ENCODE measurements around the gene INTS11.
A peak's percentile ranks its signal among the peaks of the same experiment; 100 is the strongest.
"Not testable (repeated sequence)": the region's sequence is repeated elsewhere in the genome, so short reads cannot be mapped to it uniquely, and the experiment has no call there.

INTS11 gene

DNA sequence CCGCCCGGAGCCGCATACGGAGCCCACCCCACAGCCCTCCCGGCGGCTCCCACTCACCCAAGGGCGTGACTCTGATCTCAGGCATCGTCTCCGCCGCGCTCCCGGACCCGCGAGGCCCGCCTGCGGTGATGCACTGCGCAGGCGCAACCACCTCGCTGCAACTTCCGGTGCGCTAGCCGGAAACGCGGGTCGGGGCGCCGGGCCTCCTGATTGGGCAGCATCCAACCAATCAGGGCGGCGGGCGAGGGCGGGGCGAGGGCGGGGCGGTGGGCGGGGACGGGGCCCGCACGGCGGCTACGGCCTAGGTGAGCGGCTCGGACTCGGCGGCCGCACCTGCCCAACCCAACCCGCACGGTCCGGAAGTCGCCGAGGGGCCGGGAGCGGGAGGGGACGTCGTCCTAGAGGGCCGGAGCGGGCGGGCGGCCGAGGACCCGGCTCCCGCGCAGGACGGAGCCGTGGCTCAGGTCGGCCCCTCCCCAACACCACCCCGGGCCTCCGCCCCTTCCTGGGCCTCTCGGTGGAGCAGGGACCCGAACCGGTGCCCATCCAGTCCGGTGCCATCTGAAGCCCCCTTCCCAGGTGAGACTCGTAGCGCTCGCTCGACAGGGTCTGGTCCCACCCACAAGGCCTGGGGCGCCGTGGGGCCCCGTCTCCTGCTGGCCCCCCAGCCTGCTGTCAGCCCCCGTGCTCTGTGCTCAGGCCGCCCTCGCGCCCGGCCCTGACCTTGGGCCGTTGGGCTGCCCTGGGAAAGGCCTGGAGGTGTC lies at the start of gene INTS11, which contains the start of gene CPTP:
TSS of gene INTS11 (minus strand) at position 137 of the 764 bp plus-strand sequence. CDS start at position 85, 52 bp downstream.
TSS of gene CPTP (plus strand) at position 279 of the 764 bp plus-strand sequence. CDS start 2,109 bp downstream, outside the sequence.
- DNase-seq (ENCODE audit: low read depth): peak; percentile 41

DNA sequence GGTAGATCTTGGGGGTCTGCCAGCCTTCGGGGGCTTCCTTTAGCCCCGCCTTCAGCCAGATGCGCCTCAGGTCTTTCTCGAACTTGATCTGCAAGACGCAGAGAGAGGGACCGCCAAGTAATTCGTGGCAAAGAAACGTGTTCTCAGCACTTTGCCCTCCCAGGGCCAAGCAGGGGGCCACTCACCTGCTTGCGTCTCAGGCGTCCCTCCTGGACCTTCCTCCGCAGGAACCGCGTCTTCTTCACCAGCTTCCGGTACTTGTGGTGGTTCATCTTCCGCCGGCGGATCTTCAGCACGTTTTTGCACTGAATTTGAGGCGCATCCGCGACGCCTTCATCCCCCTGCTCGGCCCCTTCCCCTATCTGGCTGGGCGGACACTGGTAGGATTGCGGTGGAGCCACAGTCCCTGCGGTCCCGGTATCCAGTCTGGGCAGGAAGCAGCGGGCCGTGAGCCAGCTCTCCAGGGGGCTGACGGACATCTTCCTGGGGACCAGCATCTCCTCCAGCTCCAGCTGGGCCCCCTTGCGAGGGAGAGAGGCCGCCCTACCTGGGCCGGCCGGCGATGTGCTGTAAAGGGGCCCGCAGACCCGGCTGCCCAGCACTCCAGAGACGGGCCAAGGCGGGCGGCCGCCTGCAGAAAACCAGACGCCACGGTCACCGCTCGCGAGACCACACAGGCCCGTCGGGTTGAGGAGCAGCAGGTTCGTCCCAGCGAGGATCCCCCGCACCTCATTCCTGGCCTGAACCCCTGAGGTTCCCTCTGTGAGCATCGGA lies 49.5 kb upstream of the INTS11 start:
- DNase-seq (ENCODE audit: low read depth): no peak

DNA sequence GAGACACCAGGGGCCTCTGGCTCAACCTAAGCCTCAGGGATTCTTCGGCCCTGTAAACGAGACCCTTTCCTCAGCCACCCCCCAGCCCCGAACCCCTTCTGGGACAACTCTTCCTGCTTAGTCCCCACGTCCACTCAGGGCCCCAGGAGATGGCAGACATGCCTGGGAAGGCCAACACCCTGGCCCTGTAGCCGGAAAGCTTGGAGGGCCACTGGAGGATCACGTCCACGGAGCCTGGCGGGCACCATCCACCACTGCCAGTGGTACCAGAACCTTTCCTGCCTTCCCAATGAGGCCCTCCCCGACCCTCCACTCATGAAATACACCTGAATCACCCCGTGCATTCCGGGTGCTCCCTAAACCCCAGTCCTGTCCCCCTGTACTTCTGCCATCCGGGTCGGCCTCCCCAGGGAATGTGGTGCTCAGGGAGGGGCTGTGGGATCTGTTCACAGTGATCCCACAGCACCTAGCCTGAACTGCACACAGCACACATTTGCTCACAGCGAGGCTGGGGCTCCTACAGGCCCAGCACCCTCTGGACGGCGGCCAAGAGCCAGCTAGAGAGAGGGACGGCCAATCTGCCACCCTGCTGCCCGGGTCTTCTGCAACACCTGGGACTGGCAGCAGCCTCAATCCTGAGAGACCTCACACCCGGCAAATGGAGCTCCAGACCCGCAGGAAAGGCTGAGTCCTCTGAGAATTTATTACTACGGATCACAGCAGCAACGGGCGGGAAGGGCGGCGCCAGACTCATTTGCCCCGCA lies 48.8 kb upstream of the INTS11 start:
- DNase-seq (ENCODE audit: low read depth): no peak

DNA sequence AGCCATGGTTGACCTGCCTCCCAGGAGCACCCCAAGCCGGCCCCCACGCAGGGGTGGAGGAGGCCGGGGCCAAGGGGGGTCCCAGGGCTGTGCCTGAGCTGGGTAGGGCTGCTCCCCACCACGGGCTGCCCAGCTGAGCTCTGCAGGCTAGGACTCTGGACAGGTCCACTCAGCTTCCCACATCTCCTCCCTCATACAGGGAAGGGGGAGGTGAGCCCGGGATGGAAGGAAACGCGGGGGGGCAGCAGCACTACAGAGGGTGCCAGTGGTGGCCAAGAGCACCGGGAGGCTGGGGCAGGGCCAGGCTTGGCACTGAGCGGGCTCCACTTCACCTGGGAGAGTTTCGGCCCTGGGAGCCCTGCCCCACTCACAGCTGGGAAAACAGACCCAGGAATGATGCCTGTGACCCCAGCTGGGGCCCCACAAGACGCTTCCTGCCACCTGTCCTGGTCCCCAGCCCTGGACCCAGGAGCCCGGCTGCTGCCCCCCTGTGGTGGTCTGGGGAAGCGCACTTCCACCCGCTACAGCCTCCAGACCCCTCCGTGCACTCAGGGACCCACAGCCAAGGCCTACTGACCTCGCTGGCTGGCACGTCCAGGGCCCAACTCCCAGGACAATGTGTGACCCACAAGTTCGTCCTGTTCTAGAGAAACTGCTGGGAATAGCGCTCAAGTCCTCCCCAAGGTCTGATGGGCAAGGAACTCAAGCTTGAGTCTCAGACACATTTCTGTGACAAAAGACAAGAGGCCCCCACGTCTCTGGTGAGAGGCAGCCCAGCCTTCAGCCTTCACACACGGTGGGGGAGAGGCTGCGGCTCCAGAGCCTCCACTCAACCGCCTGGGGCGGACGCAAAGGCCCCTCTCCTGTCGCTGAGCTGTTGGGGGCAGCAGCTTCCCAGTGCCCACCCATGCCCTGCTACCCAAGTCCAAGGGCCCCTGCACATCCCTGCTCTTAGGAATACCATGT lies 47.6 kb upstream of the INTS11 start:
- no peak for DNase-seq (ENCODE audit: low read depth)

DNA sequence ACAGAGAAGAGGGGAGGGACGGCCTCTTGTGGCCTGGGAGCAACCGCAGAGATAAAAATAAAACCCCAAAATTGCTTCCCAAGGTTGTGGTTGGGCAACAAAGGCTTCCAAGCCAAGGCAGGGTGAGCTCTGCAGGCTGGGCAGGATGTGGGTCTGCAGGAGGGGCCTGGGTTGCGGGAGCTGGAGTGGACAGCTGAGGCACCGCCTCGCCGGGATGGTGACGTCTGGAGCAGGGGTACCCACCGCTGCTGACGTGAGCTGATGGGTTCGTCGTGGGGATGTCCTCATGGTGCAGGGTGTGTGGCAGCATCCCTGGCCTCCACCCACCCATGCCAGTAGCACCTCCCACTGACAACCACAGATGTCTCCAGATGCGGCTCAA lies 46.9 kb upstream of the INTS11 start:
- no peak for DNase-seq (ENCODE audit: low read depth)

DNA sequence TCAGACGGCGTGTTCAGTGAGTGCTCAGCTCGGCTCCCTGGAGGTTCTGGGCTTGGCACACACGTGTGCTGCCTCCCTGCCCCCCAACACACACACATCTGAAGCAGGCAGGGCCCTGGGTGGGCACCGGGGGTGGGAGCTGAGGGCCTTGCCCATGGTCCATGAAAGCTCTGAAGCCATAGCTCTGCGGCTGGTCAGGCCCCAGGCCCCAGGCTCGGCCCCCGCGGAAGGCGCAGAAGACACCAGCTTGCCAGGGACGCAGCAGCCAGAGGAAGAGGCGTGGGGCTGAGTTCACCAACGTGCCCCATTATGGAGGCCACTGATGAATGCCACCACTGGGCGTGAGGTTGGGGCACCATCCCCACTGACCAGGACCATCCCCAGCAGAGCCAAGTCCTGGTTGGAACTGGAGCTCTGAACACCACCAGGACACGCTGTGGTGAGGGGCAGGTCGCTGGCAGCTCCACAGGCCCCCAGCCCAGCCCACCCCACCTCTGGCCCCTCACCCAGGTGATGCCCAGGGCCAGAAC lies 46.4 kb upstream of the INTS11 start:
- DNase-seq (ENCODE audit: low read depth): no peak

DNA sequence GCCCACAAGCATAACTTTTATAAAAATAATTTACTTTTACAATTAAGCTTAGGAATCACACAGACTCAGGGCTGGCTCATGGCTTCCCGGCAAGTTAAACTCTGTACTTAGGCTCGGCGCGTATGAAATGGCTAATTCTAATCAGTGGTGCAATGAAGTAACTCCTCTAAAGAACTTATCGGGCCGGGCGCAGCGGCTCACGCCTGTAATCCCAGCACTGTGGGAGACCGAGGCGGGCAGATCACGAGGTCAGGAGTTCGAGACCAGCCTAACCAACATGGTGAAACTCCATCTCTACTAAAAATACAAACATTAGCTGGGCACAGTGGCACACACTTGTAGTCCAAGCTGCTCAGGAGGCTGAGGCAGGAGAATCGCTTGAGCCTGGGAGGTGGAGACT lies 45.6 kb upstream of the INTS11 start:
- DNase-seq (ENCODE audit: low read depth): not testable (repeated sequence)

DNA sequence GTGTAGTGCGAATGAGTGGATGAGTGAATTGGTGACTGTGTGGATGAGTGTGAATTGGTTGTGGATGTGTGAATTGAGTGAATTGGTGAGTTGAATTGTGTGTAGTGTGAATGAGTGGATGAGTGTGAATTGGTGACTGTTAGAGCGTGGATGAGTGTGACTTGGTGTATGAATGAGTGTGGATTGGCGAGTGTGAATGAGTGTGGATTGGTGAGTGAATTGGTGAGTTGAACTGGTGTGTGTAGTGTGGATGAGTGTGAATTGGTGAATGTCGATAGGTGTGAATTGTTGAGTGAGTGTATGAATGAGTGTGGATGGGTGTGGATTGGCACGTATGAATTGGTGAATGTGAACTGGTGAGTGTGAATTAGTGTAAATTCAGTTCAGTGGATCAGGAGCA lies 42.9 kb upstream of the INTS11 start:
- DNase-seq (ENCODE audit: low read depth): no peak

DNA sequence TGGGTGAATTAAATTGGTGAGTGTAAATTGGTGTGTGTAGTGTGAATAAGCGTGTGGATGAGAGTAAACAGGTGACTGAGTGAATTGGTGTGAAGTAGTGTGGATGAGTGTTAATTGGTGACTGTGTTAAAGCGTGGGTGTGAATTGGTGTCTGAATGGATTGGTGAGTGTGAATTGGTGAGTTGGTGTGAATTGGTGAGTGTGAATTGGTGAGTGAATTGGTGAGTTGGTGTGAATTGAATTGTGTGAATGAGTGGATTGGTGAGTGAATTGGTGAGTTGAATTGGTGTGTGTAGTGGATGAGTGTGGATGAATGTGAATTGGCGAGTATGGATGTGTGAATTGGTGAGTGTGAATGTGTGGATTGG lies 42.2 kb upstream of the INTS11 start:
- DNase-seq (ENCODE audit: low read depth): no peak

DNA sequence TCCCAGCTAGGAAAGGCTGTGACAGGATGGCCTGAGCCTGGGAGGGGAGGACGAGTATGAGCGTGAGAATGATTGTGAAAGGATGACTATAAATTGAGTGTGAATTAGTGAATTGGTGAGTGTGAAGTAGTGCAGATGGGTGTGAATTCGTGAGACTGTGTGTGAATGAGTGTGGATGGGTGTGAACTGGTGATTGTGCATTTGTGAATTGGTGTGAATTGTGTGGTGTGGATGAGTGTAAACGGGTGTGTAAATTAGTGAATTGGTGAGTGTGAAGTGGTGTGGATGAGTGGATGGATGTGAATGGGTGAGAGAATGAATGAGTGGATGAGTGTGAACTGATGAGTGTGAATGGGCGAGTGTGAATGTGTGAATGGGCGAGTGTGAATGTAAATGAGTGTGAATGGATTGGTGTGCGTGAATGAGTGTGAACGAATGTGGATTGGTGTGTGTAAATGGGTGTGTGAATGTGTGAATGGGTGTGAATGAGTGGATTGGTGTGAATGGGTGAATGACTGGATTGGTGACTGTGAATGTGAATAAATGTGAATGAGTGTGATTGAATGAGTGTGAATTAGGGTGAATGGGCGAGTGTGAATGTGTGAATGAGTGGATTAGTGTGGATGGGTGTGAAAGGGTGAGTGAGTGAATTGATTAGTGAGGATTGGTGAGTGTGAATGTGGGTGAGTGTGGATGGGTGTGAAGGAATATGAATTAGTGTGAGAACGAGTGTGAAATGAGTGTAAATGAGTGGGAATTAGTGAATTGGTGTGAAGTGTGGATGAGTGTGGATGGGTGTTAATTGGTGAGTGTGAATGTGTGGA lies 41.6 kb upstream of the INTS11 start:
- DNase-seq (ENCODE audit: low read depth): no peak

DNA sequence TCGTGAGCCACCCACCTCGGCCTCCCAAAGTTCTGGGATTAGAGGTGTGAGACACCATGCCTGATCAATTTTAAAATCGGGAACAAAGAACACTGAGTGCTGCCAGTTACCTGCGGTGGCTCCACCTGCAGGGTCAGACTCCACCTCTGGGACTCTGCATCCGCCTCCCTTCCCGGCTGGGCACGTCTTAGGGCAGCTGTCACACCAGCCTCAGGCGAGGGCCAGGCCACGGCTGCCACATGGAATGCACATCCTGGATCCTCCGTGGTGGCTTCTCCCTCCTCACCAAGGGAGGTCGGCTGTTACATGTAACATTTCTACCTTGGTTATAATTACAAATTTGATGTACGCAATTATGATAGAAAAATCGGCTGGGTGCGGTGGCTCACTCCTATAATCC lies 39.8 kb upstream of the INTS11 start:
- no peak for DNase-seq (ENCODE audit: low read depth)

DNA sequence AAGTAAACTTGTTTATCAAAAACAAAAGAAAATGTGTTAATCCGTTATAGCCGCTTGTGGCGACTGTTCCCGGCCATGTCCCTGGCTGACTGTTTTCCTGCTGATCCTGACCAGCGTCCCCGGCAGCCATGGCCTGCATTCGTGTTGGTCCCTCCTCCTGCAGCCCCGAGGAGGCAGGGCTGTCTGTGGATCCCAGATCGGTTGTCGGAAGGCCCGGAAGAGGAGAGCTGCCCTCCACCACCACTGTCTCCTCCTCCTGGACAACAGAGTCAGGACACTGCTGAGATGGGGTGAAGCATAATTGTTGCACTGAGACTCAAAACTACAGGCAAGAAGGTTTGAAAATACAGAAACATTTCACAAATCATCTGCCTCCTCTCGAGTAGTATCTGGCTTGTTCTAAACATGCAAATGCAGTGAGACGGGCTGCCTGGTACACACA lies 37.5 kb upstream of the INTS11 start:
- DNase-seq (ENCODE audit: low read depth): no peak

DNA sequence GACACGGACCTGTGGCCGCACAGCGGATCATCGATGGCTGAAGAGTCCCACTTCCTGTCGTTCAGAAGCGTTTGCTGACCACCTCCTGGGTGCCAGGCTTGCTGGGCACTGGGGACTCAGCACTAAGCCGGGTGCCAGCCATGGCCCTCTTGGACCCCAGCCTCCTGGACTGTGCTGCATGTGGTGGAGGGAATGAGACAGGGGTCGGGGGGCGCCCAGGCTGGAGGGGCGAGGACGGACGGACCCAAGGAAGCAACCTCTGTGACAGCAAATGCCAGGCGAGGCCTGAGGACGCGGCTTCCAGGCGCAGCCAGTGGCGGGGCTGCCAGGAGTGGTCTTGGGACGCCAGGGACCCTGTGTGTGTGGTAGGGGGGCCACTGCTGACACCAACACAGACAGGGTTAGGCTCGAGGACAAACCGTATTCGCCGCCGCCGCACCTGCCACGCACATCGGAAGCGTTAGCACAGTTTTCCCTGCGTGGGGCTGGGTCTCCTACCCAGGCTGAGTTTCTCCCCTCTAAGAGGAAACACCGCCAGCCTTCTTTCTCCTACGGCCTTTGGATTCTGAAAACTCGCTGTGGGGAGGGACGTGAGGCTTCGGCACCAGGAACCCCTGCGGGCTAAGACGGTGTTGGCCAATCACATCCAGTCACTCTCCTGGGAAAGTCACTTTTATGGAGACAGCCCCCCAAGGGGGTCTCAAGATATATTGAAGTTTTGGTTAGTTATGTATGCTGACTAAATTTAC lies 36.9 kb upstream of the INTS11 start:
- DNase-seq (ENCODE audit: low read depth): no peak

DNA sequence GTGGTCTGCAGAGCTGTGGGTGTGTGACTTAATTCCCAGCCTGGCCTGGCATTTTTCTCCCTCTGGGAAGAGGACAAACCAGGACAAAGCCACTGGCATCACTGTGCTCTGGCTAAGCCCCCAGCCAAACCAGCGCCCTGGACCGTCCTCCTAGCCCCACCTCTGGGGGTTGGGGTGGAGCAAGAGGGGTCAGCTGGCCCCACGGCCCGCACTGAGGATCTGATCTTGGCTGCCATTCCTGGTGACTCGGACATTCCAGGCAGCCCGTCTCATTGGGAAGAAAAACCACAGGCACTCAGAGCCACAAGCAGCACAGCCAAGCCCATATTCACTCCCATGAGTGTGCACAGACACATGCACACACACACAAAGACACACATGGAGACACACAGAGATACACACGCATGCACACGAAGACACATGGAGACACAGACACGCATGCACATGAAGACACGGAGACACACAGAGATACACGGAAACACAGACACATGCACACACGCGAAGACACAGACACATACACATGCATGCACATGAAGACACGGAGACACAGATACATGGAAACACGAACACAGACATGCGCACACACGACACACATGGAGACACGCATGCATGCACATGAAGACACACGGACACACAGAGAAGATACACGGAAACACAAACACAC lies 36.2 kb upstream of the INTS11 start:
- peak; percentile 78 for DNase-seq (ENCODE audit: low read depth)

DNA sequence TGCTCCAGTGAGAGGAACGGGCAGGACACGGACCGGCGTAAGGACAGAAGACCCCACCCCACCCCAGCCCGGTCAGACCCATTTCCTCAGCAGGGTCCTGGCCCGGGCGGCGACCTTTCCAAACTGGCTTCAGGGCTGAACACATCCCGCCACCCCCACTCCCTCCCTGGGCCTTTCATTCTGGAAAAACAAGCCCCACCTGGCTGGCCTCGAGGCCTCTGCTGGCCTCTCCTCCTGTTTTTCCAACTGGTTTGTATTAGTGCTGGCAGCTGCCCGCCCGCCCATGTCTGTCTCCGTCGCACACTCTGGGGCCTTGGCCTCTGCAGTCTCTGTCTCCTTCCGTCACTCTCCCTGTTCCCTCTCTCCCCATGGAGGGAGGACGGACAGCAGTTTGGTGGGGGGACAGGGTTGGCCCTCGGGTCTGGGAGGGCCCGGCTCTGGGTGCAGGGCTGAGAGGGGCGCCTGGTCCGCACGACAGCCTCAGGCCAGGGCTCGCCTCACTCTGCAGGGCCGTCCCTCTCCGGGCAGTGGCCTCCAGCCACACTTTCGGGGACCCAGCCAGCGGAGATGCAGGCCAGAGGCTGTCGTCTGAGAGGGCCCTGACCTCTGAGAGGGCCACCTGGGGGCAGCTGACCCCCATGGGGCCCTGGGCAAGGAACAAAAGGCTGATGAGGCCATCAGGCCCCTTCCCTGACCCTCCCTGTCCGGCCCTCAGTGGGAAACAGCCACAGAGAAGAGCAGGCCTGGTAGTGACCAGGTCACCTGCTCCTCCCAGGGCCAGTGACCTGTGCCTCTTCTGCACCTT lies 35.4 kb upstream of the INTS11 start:
- DNase-seq (ENCODE audit: low read depth): no peak

DNA sequence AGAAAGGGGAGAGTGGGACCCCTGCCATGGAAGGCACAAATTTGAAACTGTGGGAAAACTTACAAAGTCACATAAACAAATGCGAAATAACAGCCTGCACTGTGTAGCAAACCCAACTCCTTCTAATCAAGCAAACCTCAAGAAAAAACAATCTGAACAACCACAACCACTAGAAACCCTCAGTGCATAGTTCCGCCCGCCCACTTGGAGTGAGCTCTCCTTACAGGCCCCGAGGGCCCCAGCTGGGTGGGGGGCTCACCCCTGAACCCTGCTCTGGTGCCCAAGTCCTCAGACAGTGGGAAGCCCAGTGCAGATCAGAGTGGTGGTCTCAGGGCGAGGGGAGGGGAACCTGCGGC lies 34.8 kb upstream of the INTS11 start:
- DNase-seq (ENCODE audit: low read depth): no peak

DNA sequence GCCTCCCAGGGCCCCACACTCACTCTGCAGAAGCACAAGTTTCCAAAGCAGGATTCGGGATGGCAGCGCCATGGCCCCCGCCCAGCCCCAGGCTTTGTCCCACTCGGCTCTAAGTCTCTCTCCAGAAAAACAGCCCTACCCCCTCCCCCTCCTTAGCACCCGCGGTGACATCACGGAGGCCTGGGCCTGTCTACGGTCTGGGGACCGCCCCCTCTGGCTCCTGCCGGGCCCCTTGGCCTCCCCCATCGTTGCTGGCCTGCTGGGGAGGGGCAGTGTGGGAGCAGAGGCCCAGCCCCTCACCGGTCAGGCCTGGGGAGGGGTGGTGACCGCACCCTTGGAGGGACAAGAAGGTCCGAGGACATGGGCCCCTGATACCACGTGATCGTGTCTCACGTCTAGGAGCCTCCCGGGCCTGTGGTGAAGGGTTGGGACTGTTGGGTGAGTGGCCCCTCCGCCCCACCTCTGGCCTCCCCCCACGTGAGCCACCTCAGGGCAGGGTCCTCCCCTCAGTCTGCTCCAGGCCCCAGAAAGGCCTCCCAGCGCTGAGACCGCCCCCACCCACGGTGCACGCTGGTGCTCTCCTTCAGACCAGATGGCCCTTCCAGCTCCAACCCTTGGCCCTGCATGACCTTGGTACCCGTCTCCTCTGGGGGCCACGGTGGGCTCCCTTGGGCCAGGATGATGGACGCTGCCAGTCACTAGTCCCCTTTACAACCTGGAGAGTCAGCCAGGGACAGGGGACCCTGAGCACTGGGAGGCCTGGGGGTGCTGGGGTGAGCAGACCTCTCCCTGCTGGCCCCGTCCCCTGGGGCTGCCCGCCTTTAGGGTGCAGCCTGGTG lies 34.2 kb upstream of the INTS11 start, which contains the start of gene MXRA8:
TSS of gene MXRA8 (minus strand) at position 123 of the 839 bp plus-strand sequence. CDS start at position 72, 51 bp downstream.
- DNase-seq (ENCODE audit: low read depth): no peak

Measured in non-pigmented ciliary epithelial cell (primary cell).